HG03469 (cell line): Measurements from ENCODE around the gene EPHA3.
"Not testable (repeated sequence)": the region's sequence is repeated elsewhere in the genome, so short reads cannot be mapped to it uniquely, and the experiment has no call there.

Source experiments
- ATAC-seq: cut with Tn5 transposase; IDR thresholded peaks from one replicate; pipeline ENCODE4 v1.9.1; 2021; ENCODE audit warnings: mild to moderate bottlenecking, moderate library complexity, moderate number of reproducible peaks; ENCODE audit not compliant: unreplicated experiment

The EPHA3 gene

DNA sequence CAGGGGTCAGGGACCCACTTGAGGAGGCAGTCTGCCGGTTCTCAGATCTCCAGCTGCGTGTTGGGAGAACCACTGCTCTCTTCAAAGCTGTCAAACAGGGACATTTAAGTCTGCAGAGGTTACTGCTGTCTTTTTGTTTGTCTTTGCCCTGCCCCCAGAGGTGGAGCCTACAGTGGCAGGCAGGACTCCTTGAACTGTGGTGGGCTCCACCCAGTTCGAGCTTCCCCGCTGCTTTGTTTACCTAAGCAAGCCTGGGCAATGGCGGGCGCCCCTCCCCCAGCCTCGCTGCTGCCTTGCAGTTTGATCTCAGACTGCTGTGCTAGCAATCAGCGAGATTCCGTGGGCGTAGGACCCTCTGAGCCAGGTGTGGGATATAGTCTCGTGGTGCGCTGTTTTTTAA is 243.5 kb downstream of the EPHA3 start:
- not testable (repeated sequence) for ATAC-seq

DNA sequence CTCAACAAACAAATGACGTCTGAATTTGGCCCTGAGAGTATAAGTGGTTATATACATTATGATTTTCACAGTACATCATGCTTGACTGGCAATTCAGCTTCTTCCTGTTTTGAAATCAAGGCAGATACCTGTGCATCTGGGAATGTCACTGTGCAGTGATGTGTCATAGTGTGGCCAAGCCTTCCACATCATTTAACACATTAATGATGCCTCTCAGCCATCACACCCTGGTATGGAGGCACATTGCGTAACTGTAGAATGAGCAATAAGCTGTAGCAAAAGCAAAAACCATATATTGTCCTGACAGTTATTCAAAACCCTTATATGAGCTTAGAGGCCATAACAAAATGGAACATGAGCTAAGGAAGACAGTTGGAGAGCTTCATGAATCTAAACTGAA is 246.0 kb downstream of the EPHA3 start:
- no peak for ATAC-seq

DNA sequence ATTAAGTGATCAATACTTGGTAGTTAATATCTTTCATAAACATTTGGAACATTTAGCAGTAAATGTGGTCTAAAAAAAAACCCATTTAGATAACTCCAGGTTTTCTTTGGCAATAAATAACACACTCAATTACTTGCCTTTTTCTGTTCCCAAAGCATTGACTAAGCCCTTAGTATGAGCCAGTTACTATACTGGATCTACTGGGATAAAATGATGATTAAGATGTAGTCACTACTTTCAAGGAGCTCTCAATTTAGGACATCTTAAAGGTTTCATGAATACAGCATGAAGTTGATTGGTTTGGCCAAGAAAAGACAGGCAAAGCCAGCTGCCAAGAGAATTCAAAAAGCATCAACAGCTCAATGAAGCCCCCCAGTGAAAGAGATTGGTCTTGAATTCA is 250.9 kb downstream of the EPHA3 start:
- no peak for ATAC-seq

DNA sequence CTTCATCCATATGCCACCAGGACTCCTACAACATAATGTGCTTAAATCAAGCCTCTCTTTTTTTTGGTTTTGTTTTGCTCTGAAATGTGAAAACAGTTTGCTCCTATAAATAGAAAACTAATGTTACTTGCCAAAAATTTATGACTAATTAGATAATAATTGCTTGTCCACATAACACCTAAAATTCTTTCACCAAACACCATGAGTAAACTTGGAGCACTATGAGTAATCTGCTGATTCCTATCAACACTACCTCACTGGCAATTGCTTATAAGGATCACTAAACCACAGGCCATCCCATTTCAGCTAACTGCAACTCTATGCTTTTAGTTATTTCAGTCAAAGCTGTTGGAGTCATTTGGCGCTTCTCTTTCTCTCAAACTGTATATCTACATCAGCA is 252.7 kb downstream of the EPHA3 start:
- ATAC-seq: no peak

DNA sequence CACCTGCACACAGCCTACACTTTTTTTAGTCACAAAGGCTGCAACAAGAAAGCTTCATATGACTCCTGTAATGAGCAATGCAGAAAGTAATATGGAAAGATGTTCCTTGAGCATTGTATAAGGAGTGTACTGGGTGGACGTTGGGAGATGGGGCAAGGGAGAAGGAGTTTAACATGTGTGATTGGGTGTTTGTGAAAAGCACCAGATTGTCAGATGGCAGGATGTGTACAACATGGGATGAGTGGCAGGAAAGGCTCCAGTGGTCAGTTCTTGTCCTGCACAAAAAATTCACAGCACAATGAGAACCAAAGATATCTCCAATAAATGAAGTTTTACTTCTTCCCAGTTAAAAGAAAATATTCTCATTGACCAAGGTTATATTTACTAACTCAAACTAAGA is 255.1 kb downstream of the EPHA3 start:
- ATAC-seq: no peak

DNA sequence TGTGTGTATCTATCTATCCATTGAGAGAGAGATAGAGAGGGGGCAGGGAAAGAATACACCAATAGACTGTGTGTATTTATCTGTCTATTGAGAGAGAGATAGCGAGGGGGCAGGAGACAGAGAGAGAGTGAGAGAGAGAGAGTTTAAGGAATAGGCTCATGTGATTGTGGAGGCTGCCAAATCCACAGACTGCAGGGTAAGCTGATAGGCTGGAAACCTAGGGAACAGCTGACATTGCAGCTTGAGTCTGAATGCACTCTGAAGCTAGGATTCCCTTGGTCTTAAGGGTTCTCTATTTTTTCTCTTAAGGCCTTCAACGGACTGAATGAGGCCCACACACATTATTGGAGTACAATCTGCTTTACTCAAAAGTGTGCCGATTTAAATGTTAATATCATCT is 255.8 kb downstream of the EPHA3 start:
- ATAC-seq: no peak

DNA sequence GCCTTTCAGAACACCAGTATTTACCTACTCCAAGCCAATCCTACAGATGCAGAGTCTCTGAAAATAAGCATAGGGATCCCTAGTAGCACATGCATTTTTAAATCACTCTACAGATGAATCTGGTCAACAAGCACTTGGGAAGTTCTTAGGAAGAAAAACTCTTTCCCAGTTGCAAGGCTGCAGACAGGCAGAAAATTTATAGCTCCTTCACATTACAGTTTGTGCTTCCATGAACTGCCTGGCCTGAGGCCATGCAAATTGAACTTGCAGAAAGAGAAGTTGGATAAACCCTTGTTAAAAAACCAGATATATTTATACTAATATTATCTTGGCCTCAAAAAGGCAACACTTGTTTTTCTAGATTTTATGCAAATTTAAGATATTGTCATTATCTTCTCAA is 256.9 kb downstream of the EPHA3 start:
- no peak for ATAC-seq

DNA sequence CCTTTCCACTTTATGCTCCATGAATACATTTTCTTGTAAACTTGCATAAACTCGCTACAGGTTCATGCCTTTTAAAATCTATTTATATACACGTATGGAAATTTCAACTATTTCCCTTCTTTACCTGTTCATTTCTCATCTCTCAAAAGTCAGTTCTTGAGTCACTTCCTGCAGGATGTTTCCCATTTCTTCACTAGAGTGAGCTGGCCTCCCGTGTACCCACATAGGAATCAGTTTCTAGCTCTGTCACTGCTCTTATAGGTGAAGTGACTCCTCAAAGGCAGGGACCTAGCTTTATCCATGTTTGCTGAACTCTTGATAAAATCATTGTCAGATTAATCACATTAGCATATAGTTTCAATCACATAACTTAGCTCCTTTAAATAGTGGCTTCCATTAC is 259.7 kb downstream of the EPHA3 start:
- ATAC-seq: no peak

DNA sequence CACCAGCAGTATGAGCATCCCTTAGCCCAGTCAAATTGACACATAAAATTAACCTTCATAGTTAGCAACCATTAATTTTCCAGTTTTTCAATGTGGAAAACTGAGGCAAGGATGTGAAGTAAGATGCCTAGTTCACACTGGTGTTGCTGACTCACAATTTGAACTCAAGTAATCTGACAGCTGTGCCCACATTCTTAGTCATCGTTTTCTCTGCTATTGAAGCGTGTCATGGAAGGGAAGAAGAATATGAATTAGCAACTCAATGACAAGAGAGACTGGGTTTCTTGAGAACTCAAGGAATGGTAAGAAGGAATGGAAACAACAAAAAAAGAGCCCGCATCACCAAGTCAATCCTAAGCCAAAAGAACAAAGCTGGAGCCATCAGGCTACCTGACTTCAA is 261.4 kb downstream of the EPHA3 start:
- no peak for ATAC-seq

DNA sequence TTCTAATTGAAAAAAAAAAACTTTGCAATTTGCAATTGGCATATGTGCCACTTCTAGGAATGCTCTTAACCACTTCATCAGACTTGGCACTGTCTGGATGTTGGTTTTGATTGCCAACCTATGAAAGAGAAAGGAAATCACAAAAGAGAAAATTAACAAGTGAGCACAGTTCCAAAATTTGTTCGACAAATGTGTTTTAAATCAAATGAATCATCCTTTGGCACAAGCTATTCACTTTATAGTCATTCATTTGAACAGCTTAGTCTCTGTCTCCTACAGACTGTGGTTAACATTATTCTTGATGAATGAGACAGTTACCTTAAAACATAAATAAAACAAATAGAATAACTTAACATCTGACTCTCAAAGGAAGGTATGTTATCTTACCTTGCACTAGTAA is 265.0 kb downstream of the EPHA3 start:
- no peak for ATAC-seq

DNA sequence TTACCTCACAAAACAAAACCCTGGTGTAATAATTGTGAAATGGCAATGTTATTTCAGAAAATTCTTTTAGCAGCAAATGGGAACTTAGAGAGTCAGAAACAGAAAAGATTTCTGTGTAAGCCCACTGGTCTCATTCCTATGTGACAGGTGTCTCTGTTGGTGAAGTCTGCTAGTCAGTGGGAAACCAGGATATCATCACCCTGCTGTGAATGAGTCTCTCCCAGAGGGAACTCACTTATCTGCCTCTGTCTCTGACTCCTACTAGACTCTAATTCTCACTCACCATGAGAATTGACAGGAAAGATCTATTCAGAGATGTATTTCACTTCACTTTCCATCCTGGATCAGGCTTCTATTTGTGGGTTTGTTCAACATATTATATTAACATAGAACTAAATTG is 266.0 kb downstream of the EPHA3 start:
- no peak for ATAC-seq

DNA sequence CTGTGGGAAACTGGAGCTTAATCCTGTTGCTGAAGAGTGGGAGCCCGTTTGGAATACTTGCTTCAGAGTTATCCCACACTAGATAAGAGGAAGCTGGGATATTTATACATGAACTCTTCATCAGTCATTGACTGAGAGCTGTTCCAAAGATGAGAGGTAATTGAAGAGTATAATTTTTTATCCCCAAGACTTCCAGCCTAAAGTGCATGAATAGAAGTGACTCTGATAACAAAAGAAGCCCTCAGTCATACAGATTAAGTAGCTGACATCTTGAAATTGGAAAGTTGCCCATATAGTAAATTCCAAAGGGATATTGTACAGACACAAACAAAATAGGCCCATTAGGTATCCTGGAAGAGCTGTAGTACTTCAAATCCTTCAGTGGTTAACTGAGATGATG is 268.0 kb downstream of the EPHA3 start:
- no peak for ATAC-seq

DNA sequence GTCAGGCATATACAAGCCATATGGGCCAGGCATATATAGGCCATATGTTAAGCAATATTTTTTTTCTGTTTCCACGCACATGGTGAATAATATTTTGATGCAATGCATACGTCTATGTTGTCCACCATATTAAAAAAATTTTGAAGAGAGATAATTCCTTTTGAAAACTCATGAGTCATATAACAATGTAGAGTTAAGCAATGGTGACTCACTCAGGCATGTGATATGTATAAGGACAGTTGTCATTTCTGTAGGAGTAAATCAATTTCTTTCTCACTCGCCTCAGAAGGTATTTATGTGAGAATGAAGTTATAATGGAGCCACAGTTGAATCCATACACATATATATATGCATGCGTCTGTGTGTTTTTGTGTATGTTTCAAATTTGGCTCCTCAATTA is 272.6 kb downstream of the EPHA3 start:
- no peak for ATAC-seq

DNA sequence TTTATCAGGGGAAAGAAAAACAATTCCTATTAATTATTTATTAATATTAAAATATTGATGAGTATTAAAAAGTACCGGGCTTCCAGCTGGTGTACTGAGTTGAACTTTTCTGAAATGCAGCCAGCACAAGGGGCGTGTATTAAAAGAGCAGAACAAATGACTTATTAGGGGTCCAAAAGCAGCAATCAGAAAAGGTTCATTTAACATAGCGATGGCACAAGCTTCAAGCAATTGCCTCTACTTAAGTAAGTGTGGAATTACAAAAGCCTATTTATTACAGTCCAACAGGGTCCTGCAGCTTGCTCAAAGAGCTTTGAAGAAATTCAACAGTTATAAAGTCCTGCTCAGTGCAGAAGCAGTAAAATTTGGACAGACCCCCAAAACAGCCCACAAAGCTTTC is 285.6 kb downstream of the EPHA3 start:
- ATAC-seq: no peak

DNA sequence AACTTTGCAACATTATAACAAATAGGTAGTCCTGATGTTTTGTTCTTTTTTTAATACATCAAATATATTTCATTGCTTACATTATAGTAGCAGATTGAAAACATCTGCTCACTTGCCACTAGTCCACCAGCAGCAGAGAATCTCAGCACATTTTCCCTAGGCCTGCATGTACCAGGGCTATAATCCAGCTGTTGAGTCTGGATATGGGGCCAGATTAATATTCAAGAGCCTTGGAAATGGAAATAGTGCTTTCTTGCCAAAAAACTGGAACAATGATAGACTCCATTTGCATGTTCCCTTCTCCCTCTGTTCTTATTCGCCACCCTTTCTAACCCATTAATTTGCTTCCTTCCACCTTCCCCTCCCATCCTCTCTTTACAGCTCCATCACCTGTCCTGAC is 288.0 kb downstream of the EPHA3 start:
- ATAC-seq: no peak

DNA sequence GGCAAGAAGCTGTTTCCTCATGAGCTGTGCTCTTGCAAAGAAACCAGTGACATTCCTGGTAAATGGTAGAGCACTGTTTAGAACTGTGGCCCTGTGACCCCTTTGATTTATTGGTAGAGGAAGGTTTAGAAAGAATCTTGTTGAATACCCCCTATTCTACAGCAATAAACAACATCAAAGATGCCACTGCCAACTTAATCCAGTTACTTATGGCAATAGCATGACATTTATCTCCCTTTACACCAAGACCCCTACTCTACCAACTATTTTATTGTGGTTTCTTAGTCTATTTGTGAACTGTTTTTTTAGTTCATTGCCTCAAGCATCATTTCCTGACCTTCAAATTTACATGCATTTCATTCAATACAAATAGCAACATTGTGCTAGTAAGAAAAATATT is 288.6 kb downstream of the EPHA3 start:
- no peak for ATAC-seq

DNA sequence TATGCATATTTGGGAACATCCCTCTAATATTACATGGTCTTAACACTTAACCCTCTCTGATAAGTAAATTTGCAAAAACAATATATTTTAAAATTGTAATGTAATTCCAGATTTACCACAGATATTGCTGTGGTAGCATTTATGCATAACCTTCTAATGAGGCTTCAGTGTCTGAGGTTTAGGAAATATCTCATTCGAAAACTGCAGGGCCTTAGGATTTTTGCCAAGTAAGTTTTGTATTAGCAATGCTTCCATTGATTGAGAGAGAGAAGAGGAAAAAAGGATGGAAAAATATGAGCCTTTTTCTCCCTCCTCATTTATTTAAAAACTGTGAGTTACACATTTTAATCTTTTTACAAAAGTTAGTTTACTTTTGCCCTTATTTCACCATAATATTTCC is 294.6 kb downstream of the EPHA3 start:
- ATAC-seq: no peak

DNA sequence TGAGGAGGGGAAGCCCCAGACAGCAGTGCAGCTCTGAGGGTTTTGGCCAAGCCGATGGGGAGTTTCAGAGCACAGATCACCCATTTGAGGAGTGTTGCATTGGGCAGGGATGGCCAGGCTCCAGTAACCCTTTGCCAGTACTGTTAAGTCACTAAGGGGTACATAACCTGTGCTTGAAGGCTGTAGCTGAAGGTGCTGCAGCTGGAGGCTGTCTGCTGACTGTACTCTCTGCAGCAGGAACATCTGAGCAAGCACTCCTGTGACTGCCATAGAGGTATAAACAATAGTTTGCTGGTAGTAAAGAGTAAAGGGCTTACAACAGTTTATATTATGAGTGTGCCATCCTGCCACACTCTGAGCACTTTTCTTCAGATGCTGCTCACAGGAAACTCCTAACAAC is 297.8 kb downstream of the EPHA3 start:
- no peak for ATAC-seq

DNA sequence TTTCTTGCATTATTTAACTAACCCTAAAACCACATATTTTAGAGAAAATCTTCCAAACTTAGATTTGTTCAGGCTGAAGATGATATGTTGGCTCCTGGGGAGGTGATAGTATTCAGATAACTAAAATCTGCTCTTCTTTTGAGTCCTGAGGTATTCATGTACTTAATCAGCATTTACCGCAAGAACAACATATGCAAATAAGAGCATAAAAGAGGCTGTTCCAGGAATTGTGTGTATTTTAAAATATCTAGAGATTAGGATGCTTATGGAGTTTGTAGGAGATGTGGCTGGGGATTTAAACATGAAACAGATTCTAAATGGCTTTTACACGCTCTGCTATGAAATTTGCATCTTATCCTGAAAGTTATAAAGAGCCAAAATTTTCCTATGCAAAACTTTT is 298.2 kb downstream of the EPHA3 start:
- no peak for ATAC-seq

DNA sequence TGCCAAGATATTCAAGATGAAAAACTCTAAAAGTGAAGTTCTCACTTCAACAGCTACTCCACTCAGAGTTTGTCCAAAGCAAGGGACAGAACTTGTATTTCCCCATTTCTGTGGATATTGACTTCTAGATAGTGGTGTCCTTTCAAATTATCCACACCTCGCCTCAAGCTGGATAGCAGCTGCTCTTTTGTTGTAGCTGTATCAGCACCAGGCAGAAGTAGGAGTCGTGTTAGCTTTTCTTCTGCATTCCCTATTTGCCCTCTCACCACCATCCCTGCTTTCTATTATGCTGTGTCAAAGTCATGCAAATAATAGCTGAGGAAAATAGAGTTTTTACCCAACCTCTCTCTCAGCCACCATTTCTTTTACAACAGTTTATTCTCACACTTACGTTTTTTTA is 303.8 kb downstream of the EPHA3 start:
- no peak for ATAC-seq

DNA sequence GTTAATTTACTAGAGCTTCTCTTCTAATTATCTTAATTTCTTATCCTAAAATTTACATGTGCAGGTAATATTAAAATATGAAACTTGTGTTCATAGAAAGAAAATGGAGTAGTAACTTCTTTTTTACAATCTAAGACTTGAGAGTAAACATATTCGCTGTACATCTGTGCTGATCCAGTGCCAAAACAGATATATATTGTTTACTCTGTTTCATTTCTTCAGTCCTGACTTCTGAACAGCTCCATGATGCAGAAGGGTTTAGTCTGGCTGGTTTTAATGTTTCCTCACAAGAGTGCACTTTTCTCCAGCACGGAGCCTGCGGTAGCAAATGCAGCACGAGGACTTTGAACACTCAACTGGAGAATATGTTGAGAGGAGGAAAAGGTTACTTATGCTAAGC is 306.8 kb downstream of the EPHA3 start:
- no peak for ATAC-seq

DNA sequence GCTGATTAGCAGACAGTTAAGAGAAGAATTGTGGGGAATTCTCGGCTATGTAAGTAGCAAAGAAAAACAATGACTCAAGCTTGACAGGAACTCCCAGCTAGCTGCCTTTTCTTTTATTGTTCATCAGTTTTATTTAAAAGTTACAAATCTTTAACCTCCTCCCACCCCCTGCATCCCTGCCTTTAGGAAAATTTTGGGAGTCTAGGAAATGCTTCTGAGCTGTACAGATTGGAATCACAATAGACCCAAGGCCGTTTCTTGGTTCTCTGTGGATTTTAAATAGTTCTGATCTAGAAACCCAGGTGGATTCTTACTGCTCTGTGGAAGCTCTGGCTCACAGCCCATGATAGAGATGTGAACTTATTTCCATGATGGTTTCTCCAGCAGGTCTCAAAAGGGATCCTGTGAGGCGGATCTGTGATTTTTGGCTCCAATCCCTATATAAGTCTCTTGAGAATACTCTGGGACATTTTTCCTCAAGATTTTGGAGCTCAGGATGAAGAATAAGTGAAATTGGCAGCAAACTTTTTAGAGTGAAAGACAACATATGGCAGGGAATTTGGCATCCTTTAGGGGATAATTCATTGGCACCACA is 312.3 kb downstream of the EPHA3 start:
- no peak for ATAC-seq

DNA sequence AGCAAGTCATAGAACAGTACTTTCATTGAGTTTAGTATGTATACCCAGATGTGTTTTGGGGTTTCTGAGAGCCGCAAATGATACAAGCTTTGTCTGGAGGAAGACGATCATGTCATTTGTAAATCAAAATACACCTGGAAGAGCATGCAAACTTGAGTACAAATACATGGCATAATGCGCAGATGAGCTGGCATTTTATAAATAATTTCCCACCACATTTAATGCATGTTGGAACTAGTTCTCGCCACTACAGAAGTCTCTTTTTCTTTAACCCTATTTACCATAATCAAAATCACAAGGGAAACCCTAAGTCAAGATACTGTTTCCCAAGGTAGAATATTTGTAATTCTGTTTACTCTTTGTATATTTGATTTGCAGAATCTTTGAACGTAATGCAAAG is 318.6 kb downstream of the EPHA3 start:
- no peak for ATAC-seq
